Spleen (tissue), 11 donors: ENCODE data around the gene TRAPPC6A. TPM values are rescaled to one million over a fixed set of nuclear protein-coding genes. Genes with fewer than 3 reads are reported as not detected.
A peak's percentile ranks its signal among the peaks of the same experiment; 100 is the strongest.
"Not testable (repeated sequence)": the region's sequence is repeated elsewhere in the genome, so short reads cannot be mapped to it uniquely, and the experiment has no call there.

Source experiments
- DNase-seq: peaks from one replicate; pipeline ENCODE4 v3.0.0-alpha.2; 2020
- H3K27ac ChIP-seq, 8 donors: fragments of 200-600 bp; sonication (generic) in 7 of 8; 1 replicate in 4 of 8; 2 replicates in 4 of 8; pipeline versions ENCODE4 v1.5.0 to v1.8.0; 2016 to 2021; ENCODE audit warnings: inconsistent platforms in 4 of 8, mild to moderate bottlenecking in 4 of 8, moderate library complexity in 1 of 8
- H3K27me3 ChIP-seq, 7 donors: fragments of 200-600 bp; sonication (generic) in 6 of 7; replicated peaks in 1 of 7; 1 replicate in 4 of 7; 2 replicates in 3 of 7; pipeline versions ENCODE4 v1.5.0 to v1.8.0; 2016 to 2021; ENCODE audit warnings: inconsistent platforms in 3 of 7, mild to moderate bottlenecking in 1 of 7
- H3K36me3 ChIP-seq, 6 donors: fragments of 200-600 bp; sonication (generic) in 5 of 6; 1 replicate in 4 of 6; 2 replicates in 2 of 6; pipeline versions ENCODE4 v1.5.0 to v1.8.0; 2016 to 2021; ENCODE audit warnings: inconsistent platforms in 2 of 6
- H3K4me1 ChIP-seq, 6 donors: fragments of 200-600 bp; sonication (generic) in 5 of 6; 1 replicate in 3 of 6; 2 replicates in 3 of 6; pipeline versions ENCODE4 v1.5.0 to v1.8.0; 2016 to 2021; ENCODE audit warnings: inconsistent platforms in 3 of 6
- H3K4me3 ChIP-seq, 8 donors: fragments of 200-600 bp; sonication (generic) in 7 of 8; 1 replicate in 4 of 8; 2 replicates in 4 of 8; pipeline versions ENCODE4 v1.5.0 to v1.8.0; 2016 to 2021; ENCODE audit warnings: inconsistent platforms in 4 of 8, mild to moderate bottlenecking in 4 of 8, moderate library complexity in 2 of 8
- H3K9me3 ChIP-seq, 8 donors: fragments of 200-600 bp; sonication (generic) in 7 of 8; 1 replicate in 4 of 8; 2 replicates in 4 of 8; pipeline versions ENCODE4 v1.5.0 to v1.8.0; 2016 to 2021; ENCODE audit warnings: inconsistent platforms in 4 of 8
- POLR2A ChIP-seq, 3 donors: fragments of 450-650 bp; IDR thresholded peaks; one replicate each; pipeline ENCODE4 v1.5.1; 2017; ENCODE audit warnings: antibody characterized with exemption in 3 of 3, mild to moderate bottlenecking in 1 of 3
- POLR2AphosphoS5 ChIP-seq, 3 donors: sonication (generic); formaldehyde crosslinking; IDR thresholded peaks; one replicate each; pipeline ENCODE4 v1.5.1; 2017; ENCODE audit warnings: antibody characterized with exemption in 3 of 3
- WGBS, 5 donors: extraction: QIAGEN DNeasy Blood & Tissue Kit in 3 of 5; methylation state at CpG; one replicate each; pipeline versions ENCODE4 v1.1.5 to v1.1.7; 2013 to 2018; 5-methylcytosine and 5-hydroxymethylcytosine counted together
- intact Hi-C: fragments of 100-400 bp; cut with DNase I; formaldehyde crosslinking; loops from one replicate; pipeline ENCODE4 v1.15.0; 2023; ENCODE audit warnings: low total_unique reads
- polyA plus RNA-seq, 3 donors: library from polyadenylated mRNA; stranded (reverse); fragments of 200-250 nt; gene quantifications; one replicate each; pipeline ENCODE4 v1.2.1, GENCODE V29; 2013
- total RNA-seq, 7 donors: library from RNA; depleted of rRNA in 3 of 7; stranded (reverse); fragments of >200 nt in 3 of 7; fragmentation: NEBNext Ultra II Directional in 4 of 7; extraction: Animal tissue kit (Norgen Biotek cat#: 25700) in 4 of 7; gene quantifications; one replicate each; pipeline versions ENCODE4 v1.1.0 to v1.2.1, GENCODE V29; 2016 to 2021
- TF ChIP-seq, protein P1 (sequence below), 11 experiments: fragments of 200-600 bp in 7 of 11; fragments of 450-650 bp in 4 of 11; sonication (generic) in 4 of 11; IDR thresholded peaks in 8 of 11; conservative IDR thresholded peaks in 3 of 11; 1 replicate in 7 of 11; 2 replicates in 4 of 11; pipeline versions ENCODE4 v1.4.0 to v1.8.0; 2016 to 2021; ENCODE audit warnings: antibody characterized with exemption in 11 of 11, inconsistent platforms in 4 of 11, mild to moderate bottlenecking in 1 of 11
- donor health status: healthy with polysubstance abuse.
- donor health status: DM: no; HTN: no; CAD: no; lungs with moderate emphysema.
- donor health status: DM: no; HTN: no; CAD: no.
- donor health status: Bipolar disorder and iron deficiency.
- donor health status: healthy.
- donor health status: DM: no; HTN: no; CAD: no.
- donor health status: DM: yes; HTN: yes; CAD: no.

Gene TRAPPC6A
- total and polyA plus RNA-seq, 10 donors, result 25.9 to 109 (median 39.8) TPM

DNA sequence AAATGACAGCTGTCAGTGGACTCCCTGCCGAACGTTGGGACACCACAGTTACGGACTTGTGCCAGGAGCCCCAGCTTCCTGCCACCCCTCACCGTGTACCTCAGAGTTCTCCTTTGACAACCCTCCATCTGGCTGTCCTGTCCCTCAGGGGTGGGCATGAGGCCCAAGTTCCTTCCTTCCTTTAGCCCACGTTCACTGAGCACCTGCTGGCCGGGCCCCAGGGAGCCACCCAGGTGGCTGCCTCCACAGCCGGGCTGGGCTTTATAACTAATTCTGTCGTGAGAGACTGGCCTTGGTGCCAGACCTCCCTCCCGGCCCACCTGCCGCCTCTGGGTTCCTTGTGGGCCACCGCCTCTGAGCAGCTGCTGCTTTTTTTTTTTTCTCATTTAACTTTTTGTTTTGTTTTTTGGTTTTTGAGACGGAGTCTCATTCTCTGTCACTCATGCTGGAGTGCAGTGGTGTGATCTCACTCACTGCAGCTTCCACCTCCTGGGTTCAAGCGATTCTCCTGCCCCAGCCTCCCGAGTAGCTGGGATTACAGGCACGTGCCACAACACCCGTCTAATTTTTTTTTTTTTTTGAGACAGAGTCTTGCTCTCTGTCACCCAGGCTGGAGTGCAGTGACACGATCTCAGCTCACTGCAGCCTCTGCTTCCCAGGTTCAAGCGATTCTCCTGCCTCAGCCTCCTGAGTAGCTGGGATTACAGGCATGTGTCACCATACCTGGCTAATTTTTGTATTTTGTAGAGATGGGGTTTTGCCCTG is 59.3 kb downstream of the TRAPPC6A start:
- TF ChIP-seq POLR2AphosphoS5 (IDR thresholded peaks at IDR 0.05), result peak; percentile 32 to 67 (median 52)
- H3K9me3 ChIP-seq, H3K36me3 ChIP-seq, DNase-seq, intact Hi-C loops, H3K27me3 ChIP-seq, H3K4me3 ChIP-seq: not testable (repeated sequence)
- peaks cover 21 to 90% (median 65%) of the 10 kb centered on the region in 6 donors for H3K4me1 ChIP-seq
- 24 to 38% (median 28%) methylated on average over 18 of the region's 18 CpGs for WGBS, 5 donors
- peak overlapping the region in 4 of 8 donors; percentile 16 to 69 (median 38) for H3K27ac ChIP-seq

DNA sequence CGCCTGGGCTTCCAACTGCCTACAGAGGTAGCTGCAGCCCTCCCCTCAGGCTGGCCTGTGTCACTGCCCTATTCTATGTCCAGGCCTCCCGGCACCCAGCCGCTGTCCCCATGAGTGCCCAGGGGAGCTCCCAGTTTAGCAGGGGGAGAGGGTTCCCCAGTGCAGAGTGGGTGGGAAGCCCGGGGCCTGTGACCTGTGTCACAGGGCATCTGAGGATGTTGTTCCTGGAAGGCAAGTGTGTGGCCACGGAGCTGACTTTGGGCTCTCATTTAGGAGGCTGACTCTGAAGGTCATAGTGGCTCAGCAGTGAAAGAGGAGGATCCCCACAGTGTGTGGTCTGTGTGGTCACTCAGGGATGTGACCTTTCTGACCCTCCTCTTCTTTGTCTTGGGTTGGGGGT is 59.9 kb downstream of the TRAPPC6A start:
- peak overlapping the region in 4 of 8 donors; percentile 16 to 69 (median 38) for H3K27ac ChIP-seq
- TF ChIP-seq POLR2AphosphoS5 (IDR thresholded peaks at IDR 0.05) (no peak), POLR2A (IDR thresholded peaks at IDR 0.05) (no peak)
- TF ChIP-seq, protein P1, sequence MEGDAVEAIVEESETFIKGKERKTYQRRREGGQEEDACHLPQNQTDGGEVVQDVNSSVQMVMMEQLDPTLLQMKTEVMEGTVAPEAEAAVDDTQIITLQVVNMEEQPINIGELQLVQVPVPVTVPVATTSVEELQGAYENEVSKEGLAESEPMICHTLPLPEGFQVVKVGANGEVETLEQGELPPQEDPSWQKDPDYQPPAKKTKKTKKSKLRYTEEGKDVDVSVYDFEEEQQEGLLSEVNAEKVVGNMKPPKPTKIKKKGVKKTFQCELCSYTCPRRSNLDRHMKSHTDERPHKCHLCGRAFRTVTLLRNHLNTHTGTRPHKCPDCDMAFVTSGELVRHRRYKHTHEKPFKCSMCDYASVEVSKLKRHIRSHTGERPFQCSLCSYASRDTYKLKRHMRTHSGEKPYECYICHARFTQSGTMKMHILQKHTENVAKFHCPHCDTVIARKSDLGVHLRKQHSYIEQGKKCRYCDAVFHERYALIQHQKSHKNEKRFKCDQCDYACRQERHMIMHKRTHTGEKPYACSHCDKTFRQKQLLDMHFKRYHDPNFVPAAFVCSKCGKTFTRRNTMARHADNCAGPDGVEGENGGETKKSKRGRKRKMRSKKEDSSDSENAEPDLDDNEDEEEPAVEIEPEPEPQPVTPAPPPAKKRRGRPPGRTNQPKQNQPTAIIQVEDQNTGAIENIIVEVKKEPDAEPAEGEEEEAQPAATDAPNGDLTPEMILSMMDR (IDR thresholded peaks at IDR 0.05 in 8 of 11, conservative IDR thresholded peaks at IDR 0.05 in 3 of 11), result no peak
- DNase-seq, result no peak
- peaks cover 0 to 2% (median 0%) of the 10 kb centered on the region in 6 donors for H3K36me3 ChIP-seq
- H3K9me3 ChIP-seq, result no peaks in the 10 kb centered on the region
- peaks cover 21 to 95% (median 69%) of the 10 kb centered on the region in 6 donors for H3K4me1 ChIP-seq
- no peak overlapping the region for H3K4me3 ChIP-seq
- WGBS, 5 donors, result 58 to 77% (median 71%) methylated on average over 1 to 5 of the region's 5 CpGs
- intact Hi-C loops, result no loop called here
- H3K27me3 ChIP-seq, result no peaks in the 10 kb centered on the region

DNA sequence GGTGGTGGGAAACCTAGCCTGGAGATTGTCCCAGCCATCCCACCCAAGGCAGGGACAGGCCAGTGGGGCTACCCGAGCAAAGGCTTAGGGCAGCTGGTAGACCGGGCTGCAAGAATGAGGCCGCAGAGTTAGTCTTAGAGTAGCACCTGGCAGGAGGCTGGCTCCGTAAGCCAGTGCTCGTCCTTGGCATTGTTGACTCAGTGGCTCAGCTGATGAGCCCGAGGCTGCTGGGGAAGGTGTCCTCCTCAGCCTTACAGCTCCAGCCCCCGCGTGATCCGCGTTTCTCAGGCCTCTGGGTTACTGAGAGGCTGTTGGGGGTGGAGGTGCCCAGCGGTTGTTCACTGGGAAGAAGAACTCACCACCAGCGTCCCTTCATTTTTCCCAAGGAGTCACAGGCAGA is 60.4 kb downstream of the TRAPPC6A start:
- TF ChIP-seq, protein P1 (IDR thresholded peaks at IDR 0.05 in 8 of 11, conservative IDR thresholded peaks at IDR 0.05 in 3 of 11), result no peak
- no peak for TF ChIP-seq POLR2AphosphoS5 (IDR thresholded peaks at IDR 0.05)
- no peaks in the 10 kb centered on the region for H3K36me3 ChIP-seq
- H3K27me3 ChIP-seq, result no peaks in the 10 kb centered on the region

DNA sequence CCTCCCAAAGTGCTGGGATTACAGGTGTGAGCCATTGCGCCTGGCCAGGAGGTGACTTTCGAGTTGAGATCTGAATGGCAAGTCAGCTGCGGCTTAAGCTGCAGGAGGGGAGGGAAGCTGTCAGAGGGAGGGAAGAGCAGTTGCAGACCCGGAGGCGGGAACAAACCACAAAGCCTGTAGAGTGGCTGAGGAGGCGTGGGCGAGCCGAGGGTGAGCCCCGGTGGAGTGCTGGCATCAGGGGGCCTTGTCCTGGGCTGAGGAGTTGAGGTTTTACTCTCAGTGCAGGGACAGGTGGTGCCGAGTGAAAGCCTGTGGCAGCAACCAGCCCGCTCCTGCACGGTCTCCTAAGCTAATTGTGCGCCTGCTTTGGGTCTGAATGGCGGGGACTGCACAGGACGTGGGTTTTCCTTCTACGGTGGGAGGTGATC is 60.9 kb downstream of the TRAPPC6A start:
- Histone ChIP-seq H3K36me3 (no peaks in the 10 kb centered on the region), H3K4me1 (peaks cover 21 to 96% (median 66%) of the 10 kb centered on the region in 6 donors), H3K27ac (peak overlapping the region in 4 of 8 donors; percentile 16 to 69 (median 37)), H3K27me3 (no peaks in the 10 kb centered on the region), H3K9me3 (no peaks in the 10 kb centered on the region), H3K4me3 (peak overlapping the region in 1 of 8 donors; percentile 15)
- peak; percentile 8 to 67 (median 15) for TF ChIP-seq POLR2AphosphoS5 (IDR thresholded peaks at IDR 0.05)
- TF ChIP-seq, protein P1 (IDR thresholded peaks at IDR 0.05 in 8 of 11, conservative IDR thresholded peaks at IDR 0.05 in 3 of 11), result no peak
- intact Hi-C loops, result no loop called here
- WGBS, 5 donors, result 13 to 38% (median 31%) methylated on average over 16 of the region's 16 CpGs
- DNase-seq, result no peak

More for the DNA sequence above, 60.4 kb downstream of the TRAPPC6A start:
- DNase-seq, result no peak
- H3K9me3 ChIP-seq, result no peaks in the 10 kb centered on the region
- intact Hi-C loops, result no loop called here
- H3K4me1 ChIP-seq, result peaks cover 21 to 96% (median 69%) of the 10 kb centered on the region in 6 donors
- H3K27ac ChIP-seq, result peak overlapping the region in 4 of 8 donors; percentile 16 to 69 (median 46)
- no peak overlapping the region for H3K4me3 ChIP-seq
- 70 to 86% (median 77%) methylated on average over 7 to 12 of the region's 12 CpGs for WGBS, 5 donors
